SK-N-SH (cell line): Measurements from ENCODE around the gene RPL7A. TPM values are rescaled to one million over a fixed set of nuclear protein-coding genes. Genes with fewer than 3 reads are reported as not detected.

Experiments used
- CTCF ChIA-PET: fragments of 300-600, 350-600 bp; formaldehyde crosslinking; extraction: SDS; loops from one replicate; lab custom pipeline; 2021; lab: Yijun Ruan, JAX
- POLR2A ChIA-PET: fragments of 350-600 bp; sonication (Branson Sonifier 250); formaldehyde crosslinking; extraction: SDS; loops from one replicate; lab custom pipeline; 2020; ENCODE audit warnings: antibody characterized with exemption, inconsistent platforms; lab: Yijun Ruan, JAX
- DNase-seq: peaks from one replicate; pipeline ENCODE4 v3.0.0; 2012
- H2AFZ ChIP-seq: fragments of 200-600 bp; sonication (generic); 2 replicates; pipeline ENCODE4 v1.8.1; 2016; ENCODE audit warnings: antibody characterized with exemption, mild to moderate bottlenecking, low read depth
- H3F3A ChIP-seq: fragments of 200-600 bp; sonication (generic); replicated peaks from 2 replicates; pipeline ENCODE3; 2016; ENCODE audit warnings: antibody characterized with exemption, mild to moderate bottlenecking; ENCODE audit not compliant: insufficient read depth
- H3K27ac ChIP-seq, 2 experiments: fragments of 200-500 bp in 1 of 2; fragments of 200-600 bp in 1 of 2; sonication (Bioruptor generic) in 1 of 2; sonication (generic), shearing (Covaris generic) in 1 of 2; 2 replicates each; pipeline versions ENCODE4 v1.5.1 to v1.6.1; 2014 to 2016; ENCODE audit warnings: low read depth in 2 of 2, inconsistent platforms in 1 of 2, low read length in 1 of 2, mild to moderate bottlenecking in 1 of 2, mixed read lengths in 1 of 2
- H3K27me3 ChIP-seq: fragments of 200-600 bp; sonication (generic), shearing (Covaris generic); 2 replicates; pipeline ENCODE4 v1.6.1; 2016; ENCODE audit warnings: mixed run types; ENCODE audit not compliant: insufficient read depth
- H3K36me3 ChIP-seq, 2 experiments: fragments of 200-500 bp in 1 of 2; fragments of 200-600 bp in 1 of 2; sonication (Bioruptor generic) in 1 of 2; sonication (generic) in 1 of 2; replicated peaks in 1 of 2; 2 replicates each; pipeline versions ENCODE3 to v1.5.1; 2014 to 2016; ENCODE audit warnings: low read length in 1 of 2, mild to moderate bottlenecking in 1 of 2; ENCODE audit not compliant: insufficient read depth in 2 of 2, control insufficient read depth in 1 of 2
- H3K4me1 ChIP-seq, 2 experiments: fragments of 200-500 bp in 1 of 2; fragments of 200-600 bp in 1 of 2; sonication (Bioruptor generic) in 1 of 2; sonication (generic), shearing (Covaris generic) in 1 of 2; 2 replicates each; pipeline versions ENCODE4 v1.5.1 to v1.6.1; 2014 to 2016; ENCODE audit warnings: low read depth in 1 of 2, low read length in 1 of 2, mixed run types in 1 of 2; ENCODE audit not compliant: insufficient read depth in 2 of 2, control insufficient read depth in 1 of 2
- H3K4me2 ChIP-seq: fragments of 200-600 bp; sonication (generic), shearing (Covaris generic); 2 replicates; pipeline ENCODE4 v1.6.1; 2017; ENCODE audit warnings: mixed run types
- H3K4me3 ChIP-seq, 2 experiments: fragments of 200-500 bp in 1 of 2; fragments of 200-600 bp in 1 of 2; sonication (Bioruptor generic) in 1 of 2; sonication (generic), shearing (Covaris generic) in 1 of 2; 2 replicates each; pipeline versions ENCODE4 v1.5.1 to v1.8.1; 2014 to 2016; ENCODE audit warnings: low read depth in 2 of 2, inconsistent platforms in 1 of 2, low read length in 1 of 2, mild to moderate bottlenecking in 1 of 2, mixed read lengths in 1 of 2, moderate library complexity in 1 of 2
- H3K79me2 ChIP-seq: fragments of 200-600 bp; sonication (generic); 2 replicates; pipeline ENCODE4 v1.8.1; 2017; ENCODE audit warnings: mild to moderate bottlenecking; ENCODE audit not compliant: insufficient read depth
- H3K9ac ChIP-seq: fragments of 200-600 bp; sonication (generic); 2 replicates; pipeline ENCODE4 v1.6.1; 2017; ENCODE audit warnings: mixed run types
- H3K9me2 ChIP-seq: fragments of 200-600 bp; sonication (generic); 2 replicates; pipeline ENCODE4 v1.6.1; 2017; ENCODE audit warnings: mixed run types
- H3K9me3 ChIP-seq: fragments of 200-600 bp; sonication (generic); 2 replicates; pipeline ENCODE4 v1.6.1; 2017; ENCODE audit warnings: mixed run types, mild to moderate bottlenecking, moderate library complexity
- H4K20me1 ChIP-seq: fragments of 200-600 bp; sonication (generic); 2 replicates; pipeline ENCODE4 v1.6.1; 2017; ENCODE audit warnings: mild to moderate bottlenecking, mixed run types; ENCODE audit not compliant: insufficient read depth
- CHD2 ChIP-seq: fragments of 150-350 bp; IDR thresholded peaks from 2 replicates; pipeline ENCODE4 v1.6.1; 2018; ENCODE audit warnings: low read length; ENCODE audit not compliant: partially characterized antibody
- ELF1 ChIP-seq: IDR thresholded peaks from 2 replicates; pipeline ENCODE4 v1.4.0; 2012
- EP300 ChIP-seq, 2 experiments: IDR thresholded peaks; 2 replicates each; pipeline versions ENCODE4 v1.4.0 to v1.6.1; 2012; ENCODE audit warnings: borderline replicate concordance in 1 of 2, low read depth in 1 of 2, low read length in 1 of 2
- EZH2phosphoT487 ChIP-seq: fragments of 200-600 bp; sonication (generic); IDR thresholded peaks from 2 replicates; pipeline ENCODE4 v1.6.1; 2017; ENCODE audit warnings: low read depth, mixed run types, mild to moderate bottlenecking, antibody characterized with exemption, moderate library complexity, borderline replicate concordance
- FOXJ3 ChIP-seq: sonication (generic); formaldehyde crosslinking; IDR thresholded peaks from 2 replicates; pipeline ENCODE4 v1.5.1; 2020; ENCODE audit warnings: mild to moderate bottlenecking, missing genetic modification reagents
- GABPA ChIP-seq: IDR thresholded peaks from 2 replicates; pipeline ENCODE4 v1.4.0; 2012; ENCODE audit warnings: low read depth, mild to moderate bottlenecking
- MXI1 ChIP-seq: IDR thresholded peaks from 2 replicates; pipeline ENCODE4 v1.6.1; 2012; ENCODE audit warnings: mild to moderate bottlenecking, low read depth, low read length, improper control_type of control experiment
- NFIC ChIP-seq: IDR thresholded peaks from 2 replicates; pipeline ENCODE4 v1.4.0; 2012; ENCODE audit warnings: borderline replicate concordance
- NRF1 ChIP-seq: IDR thresholded peaks from 2 replicates; pipeline ENCODE4 v1.6.1; 2012; ENCODE audit warnings: low read depth, mild to moderate bottlenecking, low read length
- POLR2AphosphoS5 ChIP-seq: IDR thresholded peaks from 2 replicates; pipeline ENCODE4 v1.6.1; 2012; ENCODE audit warnings: low read depth, low read length
- RCOR1 ChIP-seq: fragments of 150-350 bp; IDR thresholded peaks from 2 replicates; pipeline ENCODE4 v1.6.1; 2017; ENCODE audit warnings: antibody characterized with exemption, low read length
- RXRA ChIP-seq: IDR thresholded peaks from 2 replicates; pipeline ENCODE4 v1.4.0; 2012; ENCODE audit warnings: low read depth, mild to moderate bottlenecking, borderline replicate concordance
- SIN3A ChIP-seq: IDR thresholded peaks from 2 replicates; pipeline ENCODE4 v1.6.1; 2012; ENCODE audit warnings: low read depth, mild to moderate bottlenecking, low read length, moderate library complexity, borderline replicate concordance
- TAF1 ChIP-seq: IDR thresholded peaks from 2 replicates; pipeline ENCODE4 v1.6.1; 2012; ENCODE audit warnings: low read depth, mild to moderate bottlenecking, low read length, moderate library complexity, borderline replicate concordance
- YY1 ChIP-seq: IDR thresholded peaks from 2 replicates; pipeline ENCODE4 v1.4.0; 2012; ENCODE audit warnings: low read depth, mild to moderate bottlenecking
- WGBS: methylation state at CpG from one replicate; pipeline ENCODE4 v1.1.6; 2017; ENCODE audit warnings: low lambda C conversion rate; 5-methylcytosine and 5-hydroxymethylcytosine counted together
- polyA plus RNA-seq, 3 experiments: library from polyadenylated mRNA; depleted of rRNA; stranded (reverse); fragments of >200 nt; gene quantifications; 2 replicates each; pipeline ENCODE4 v1.2.3, GENCODE V29; 2012
- TF ChIP-seq, protein P1 (sequence below): IDR thresholded peaks from 2 replicates; pipeline ENCODE4 v1.4.0; 2012; ENCODE audit warnings: low read depth, borderline replicate concordance
- TF ChIP-seq, protein P2 (sequence below): IDR thresholded peaks from 2 replicates; pipeline ENCODE4 v1.4.0; 2012; ENCODE audit warnings: low read depth, borderline replicate concordance
- TF ChIP-seq, protein P3 (sequence below): IDR thresholded peaks from 2 replicates; pipeline ENCODE4; 2012
- TF ChIP-seq, protein P4 (sequence below): IDR thresholded peaks from 2 replicates; pipeline ENCODE4 v1.4.0; 2012; ENCODE audit warnings: low read depth
- TF ChIP-seq, protein P5 (sequence below): IDR thresholded peaks from 2 replicates; pipeline ENCODE4 v1.6.1; 2012; ENCODE audit warnings: mild to moderate bottlenecking, low read depth, low read length, moderate library complexity
- TF ChIP-seq, protein P6 (sequence below): fragments of 150-350 bp; IDR thresholded peaks from 2 replicates; pipeline ENCODE4 v1.6.1; 2016; ENCODE audit warnings: mild to moderate bottlenecking, low read depth, low read length

RPL7A gene
- polyA plus RNA-seq, 1 of the 3 experiments (the other 2 are of a cell fraction): 4,121 TPM

DNA sequence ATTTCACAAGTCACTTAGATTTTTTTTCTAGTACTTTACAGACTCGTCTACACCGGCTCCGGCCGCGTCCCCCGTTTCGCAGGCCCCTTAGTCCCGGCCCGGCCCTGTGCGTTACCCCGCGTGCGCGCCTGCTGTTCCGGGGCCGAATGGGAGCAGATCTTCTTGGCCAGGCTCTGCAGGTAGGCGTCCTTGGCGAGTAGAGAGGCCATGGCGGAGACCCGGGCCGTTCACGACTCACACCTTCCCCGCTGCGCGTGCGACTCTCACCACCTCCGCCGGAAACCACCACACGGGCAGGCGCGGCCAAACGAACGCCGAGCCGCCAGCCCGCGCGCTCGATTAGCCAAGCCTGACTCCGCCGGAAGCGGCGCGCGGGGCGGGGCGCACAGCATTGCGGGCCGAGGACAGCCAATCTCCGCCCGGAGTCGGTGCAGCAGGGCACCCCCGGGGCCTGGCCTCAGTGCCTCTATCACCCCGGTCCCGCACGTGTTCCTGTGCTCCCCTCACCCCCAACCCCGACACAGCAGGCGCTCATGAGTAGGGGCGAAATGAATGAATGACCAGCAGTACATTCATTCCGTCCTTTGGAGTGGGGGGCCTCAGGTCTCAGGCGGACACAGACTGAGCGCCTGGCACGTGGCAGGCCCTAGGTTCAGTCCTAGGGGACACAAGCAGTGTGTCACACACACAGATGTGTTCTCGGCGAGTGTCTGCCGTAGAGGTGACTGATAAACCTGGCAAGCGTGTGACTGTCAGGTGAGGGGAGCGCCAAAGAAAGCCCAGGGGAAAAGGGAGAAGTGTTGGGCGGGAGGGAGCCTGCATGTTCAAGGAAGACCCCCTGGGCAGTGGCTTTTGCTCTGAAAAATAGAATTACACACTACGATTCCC, 11.8 kb upstream of the RPL7A start, which contains the start of gene SURF6:
Gene SURF6, minus strand, starts transcription at position 265 of the 888 bp plus-strand sequence. Its CDS starts 56 bp downstream, at position 209.
- peak; percentile 96 for DNase-seq
- H3K27me3 ChIP-seq: no peaks in the 10 kb centered on the region
- ChIA-PET POLR2A (interaction anchor here (0.6 to 3.8 kb wide), 2 partner anchors 12 to 628 kb away, joined by 5 to 16 read pairs; partner anchors contain the start of genes MED22 and RPL7A), CTCF (interaction anchor here (0.9 to 4.8 kb wide), 2 partner anchors 149 to 157 kb away, joined by 3 to 33 read pairs; no protein-coding TSS in a partner anchor)
- H3K4me2 ChIP-seq: peak within 1 kb of the TSS; percentile 89
- peaks cover 32 to 58% of the 10 kb centered on the region in 2 experiments for H3K36me3 ChIP-seq
- H3K4me3 ChIP-seq: peak within 1 kb of the TSS; percentile 70 to 100
- H3K9me2 ChIP-seq: no peaks in the 10 kb centered on the region
- peak within 1 kb of the TSS; percentile 93 for H2AFZ ChIP-seq
- 14% methylated on average over 22 of the region's 70 CpGs for WGBS
- H3K27ac ChIP-seq: peak within 1 kb of the TSS; percentile 67 to 76
- peaks cover 27% of the 10 kb centered on the region for H3K79me2 ChIP-seq
- H4K20me1 ChIP-seq: 0 out of 2 replicates have a peak, but pooled peaks cover 8% of the 10 kb centered on the region
- TF ChIP-seq SIN3A: peak; percentile 94
- TF ChIP-seq, protein P1, sequence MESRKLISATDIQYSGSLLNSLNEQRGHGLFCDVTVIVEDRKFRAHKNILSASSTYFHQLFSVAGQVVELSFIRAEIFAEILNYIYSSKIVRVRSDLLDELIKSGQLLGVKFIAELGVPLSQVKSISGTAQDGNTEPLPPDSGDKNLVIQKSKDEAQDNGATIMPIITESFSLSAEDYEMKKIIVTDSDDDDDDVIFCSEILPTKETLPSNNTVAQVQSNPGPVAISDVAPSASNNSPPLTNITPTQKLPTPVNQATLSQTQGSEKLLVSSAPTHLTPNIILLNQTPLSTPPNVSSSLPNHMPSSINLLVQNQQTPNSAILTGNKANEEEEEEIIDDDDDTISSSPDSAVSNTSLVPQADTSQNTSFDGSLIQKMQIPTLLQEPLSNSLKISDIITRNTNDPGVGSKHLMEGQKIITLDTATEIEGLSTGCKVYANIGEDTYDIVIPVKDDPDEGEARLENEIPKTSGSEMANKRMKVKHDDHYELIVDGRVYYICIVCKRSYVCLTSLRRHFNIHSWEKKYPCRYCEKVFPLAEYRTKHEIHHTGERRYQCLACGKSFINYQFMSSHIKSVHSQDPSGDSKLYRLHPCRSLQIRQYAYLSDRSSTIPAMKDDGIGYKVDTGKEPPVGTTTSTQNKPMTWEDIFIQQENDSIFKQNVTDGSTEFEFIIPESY: peak; percentile 80; the same call in 1 of the 2 replicates
- TF ChIP-seq, protein P2, sequence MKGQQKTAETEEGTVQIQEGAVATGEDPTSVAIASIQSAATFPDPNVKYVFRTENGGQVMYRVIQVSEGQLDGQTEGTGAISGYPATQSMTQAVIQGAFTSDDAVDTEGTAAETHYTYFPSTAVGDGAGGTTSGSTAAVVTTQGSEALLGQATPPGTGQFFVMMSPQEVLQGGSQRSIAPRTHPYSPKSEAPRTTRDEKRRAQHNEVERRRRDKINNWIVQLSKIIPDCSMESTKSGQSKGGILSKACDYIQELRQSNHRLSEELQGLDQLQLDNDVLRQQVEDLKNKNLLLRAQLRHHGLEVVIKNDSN: no peak
- TF ChIP-seq NFIC: no peak; the same call in 1 of the 2 replicates
- TF ChIP-seq RXRA: no peak
- peak; percentile 55; the same call in 1 of the 2 replicates for TF ChIP-seq FOXJ3 (CRISPR knock-in tag)
- TF ChIP-seq GABPA: peak; percentile 92
- TF ChIP-seq NRF1: peak; percentile 52; the same call in 1 of the 2 replicates
- peak; percentile 71 for TF ChIP-seq ELF1
- TF ChIP-seq, protein P3, sequence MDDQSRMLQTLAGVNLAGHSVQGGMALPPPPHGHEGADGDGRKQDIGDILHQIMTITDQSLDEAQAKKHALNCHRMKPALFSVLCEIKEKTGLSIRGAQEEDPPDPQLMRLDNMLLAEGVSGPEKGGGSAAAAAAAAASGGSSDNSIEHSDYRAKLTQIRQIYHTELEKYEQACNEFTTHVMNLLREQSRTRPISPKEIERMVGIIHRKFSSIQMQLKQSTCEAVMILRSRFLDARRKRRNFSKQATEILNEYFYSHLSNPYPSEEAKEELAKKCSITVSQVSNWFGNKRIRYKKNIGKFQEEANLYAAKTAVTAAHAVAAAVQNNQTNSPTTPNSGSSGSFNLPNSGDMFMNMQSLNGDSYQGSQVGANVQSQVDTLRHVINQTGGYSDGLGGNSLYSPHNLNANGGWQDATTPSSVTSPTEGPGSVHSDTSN: peak; percentile 62
- TF ChIP-seq TAF1: peak; percentile 83; the same call in 1 of the 2 replicates
- no peak for TF ChIP-seq EZH2phosphoT487
- peak; percentile 84 for TF ChIP-seq YY1
- TF ChIP-seq RCOR1: peak; percentile 40; the same call in 1 of the 2 replicates
- TF ChIP-seq MXI1: peak; percentile 96
- TF ChIP-seq EP300 (IDR thresholded peaks at IDR 0.05; ENCODE audit: borderline replicate concordance in 1 of 2, low read depth in 1 of 2, low read length in 1 of 2): no peak
- peak; percentile 88 for TF ChIP-seq POLR2AphosphoS5
- TF ChIP-seq CHD2: peak; percentile 91
- TF ChIP-seq, protein P4, sequence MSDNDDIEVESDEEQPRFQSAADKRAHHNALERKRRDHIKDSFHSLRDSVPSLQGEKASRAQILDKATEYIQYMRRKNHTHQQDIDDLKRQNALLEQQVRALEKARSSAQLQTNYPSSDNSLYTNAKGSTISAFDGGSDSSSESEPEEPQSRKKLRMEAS: peak; percentile 96
- TF ChIP-seq, protein P5, sequence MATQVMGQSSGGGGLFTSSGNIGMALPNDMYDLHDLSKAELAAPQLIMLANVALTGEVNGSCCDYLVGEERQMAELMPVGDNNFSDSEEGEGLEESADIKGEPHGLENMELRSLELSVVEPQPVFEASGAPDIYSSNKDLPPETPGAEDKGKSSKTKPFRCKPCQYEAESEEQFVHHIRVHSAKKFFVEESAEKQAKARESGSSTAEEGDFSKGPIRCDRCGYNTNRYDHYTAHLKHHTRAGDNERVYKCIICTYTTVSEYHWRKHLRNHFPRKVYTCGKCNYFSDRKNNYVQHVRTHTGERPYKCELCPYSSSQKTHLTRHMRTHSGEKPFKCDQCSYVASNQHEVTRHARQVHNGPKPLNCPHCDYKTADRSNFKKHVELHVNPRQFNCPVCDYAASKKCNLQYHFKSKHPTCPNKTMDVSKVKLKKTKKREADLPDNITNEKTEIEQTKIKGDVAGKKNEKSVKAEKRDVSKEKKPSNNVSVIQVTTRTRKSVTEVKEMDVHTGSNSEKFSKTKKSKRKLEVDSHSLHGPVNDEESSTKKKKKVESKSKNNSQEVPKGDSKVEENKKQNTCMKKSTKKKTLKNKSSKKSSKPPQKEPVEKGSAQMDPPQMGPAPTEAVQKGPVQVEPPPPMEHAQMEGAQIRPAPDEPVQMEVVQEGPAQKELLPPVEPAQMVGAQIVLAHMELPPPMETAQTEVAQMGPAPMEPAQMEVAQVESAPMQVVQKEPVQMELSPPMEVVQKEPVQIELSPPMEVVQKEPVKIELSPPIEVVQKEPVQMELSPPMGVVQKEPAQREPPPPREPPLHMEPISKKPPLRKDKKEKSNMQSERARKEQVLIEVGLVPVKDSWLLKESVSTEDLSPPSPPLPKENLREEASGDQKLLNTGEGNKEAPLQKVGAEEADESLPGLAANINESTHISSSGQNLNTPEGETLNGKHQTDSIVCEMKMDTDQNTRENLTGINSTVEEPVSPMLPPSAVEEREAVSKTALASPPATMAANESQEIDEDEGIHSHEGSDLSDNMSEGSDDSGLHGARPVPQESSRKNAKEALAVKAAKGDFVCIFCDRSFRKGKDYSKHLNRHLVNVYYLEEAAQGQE: peak; percentile 72; the same call in 1 of the 2 replicates
- TF ChIP-seq, protein P6, sequence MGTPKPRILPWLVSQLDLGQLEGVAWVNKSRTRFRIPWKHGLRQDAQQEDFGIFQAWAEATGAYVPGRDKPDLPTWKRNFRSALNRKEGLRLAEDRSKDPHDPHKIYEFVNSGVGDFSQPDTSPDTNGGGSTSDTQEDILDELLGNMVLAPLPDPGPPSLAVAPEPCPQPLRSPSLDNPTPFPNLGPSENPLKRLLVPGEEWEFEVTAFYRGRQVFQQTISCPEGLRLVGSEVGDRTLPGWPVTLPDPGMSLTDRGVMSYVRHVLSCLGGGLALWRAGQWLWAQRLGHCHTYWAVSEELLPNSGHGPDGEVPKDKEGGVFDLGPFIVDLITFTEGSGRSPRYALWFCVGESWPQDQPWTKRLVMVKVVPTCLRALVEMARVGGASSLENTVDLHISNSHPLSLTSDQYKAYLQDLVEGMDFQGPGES: no peak
- peak within 1 kb of the TSS; percentile 85 for H3K9ac ChIP-seq
- peaks cover 8 to 15% of the 10 kb centered on the region in 2 experiments; a peak in 1 of 4 replicates for H3K4me1 ChIP-seq
- H3K9me3 ChIP-seq: no peaks in the 10 kb centered on the region
- peaks cover 7% of the 10 kb centered on the region for H3F3A ChIP-seq
